ENCODE results near the gene PSENEN. TPM values are rescaled to one million over a fixed set of nuclear protein-coding genes. Genes with fewer than 3 reads are reported as not detected.

Gene PSENEN
- total and polyA plus RNA-seq, 9 of the 15 experiments (the other 6 are each of a cell fraction or from before 2014, with no cell fraction given), result 34.5 to 299 (median 61.1) TPM

GRCh38 chr19:35704218-35704617 lies 41.2 kb upstream of the PSENEN start, which contains the start of gene ZBTB32 (continued):
- TF ChIP-seq CBFA2T3 (IDR thresholded peaks at IDR 0.05) (no peak), USF1 (CRISPR knock-in tag; IDR thresholded peaks at IDR 0.05) (peak; percentile 86), HDAC8 (tag; IDR thresholded peaks at IDR 0.05) (no peak), TAF9B (IDR thresholded peaks at IDR 0.05; ENCODE audit: partially characterized antibody) (no peak), CXXC5 (CRISPR knock-in tag; IDR thresholded peaks at IDR 0.05) (peak; percentile 85), CHD2 (IDR thresholded peaks at IDR 0.05; ENCODE audit: low read depth, low read length) (peak; percentile 49; the same call in 1 of the 2 replicates), DNMT1 (IDR thresholded peaks at IDR 0.05) (no peak), RHOXF2B (CRISPR knock-in tag; conservative IDR thresholded peaks at IDR 0.05) (no peak), PML (IDR thresholded peaks at IDR 0.05; ENCODE audit: low read length) (no peak), ZNF639 (CRISPR knock-in tag; conservative IDR thresholded peaks at IDR 0.05 in 1 of 2, IDR thresholded peaks at IDR 0.05 in 1 of 2) (no peak), KLF1 (tag; IDR thresholded peaks at IDR 0.05) (no peak), MXD1 (CRISPR knock-in tag; IDR thresholded peaks at IDR 0.05; ENCODE audit: borderline replicate concordance, poor library complexity, severe bottlenecking) (no peak), PHB2 (IDR thresholded peaks at IDR 0.05; ENCODE audit: low read depth) (no peak), ARID2 (IDR thresholded peaks at IDR 0.05) (no peak), TCF7 (IDR thresholded peaks at IDR 0.05; ENCODE audit: borderline replicate concordance) (no peak), ZNF766 (CRISPR knock-in tag; conservative IDR thresholded peaks at IDR 0.05) (no peak), CCAR2 (IDR thresholded peaks at IDR 0.05; ENCODE audit: low read depth, low read length) (no peak), ZNF431 (CRISPR knock-in tag; IDR thresholded peaks at IDR 0.05) (peak; percentile 83), ATF6 (CRISPR knock-in tag; IDR thresholded peaks at IDR 0.05) (no peak), KLF6 (CRISPR knock-in tag; IDR thresholded peaks at IDR 0.05; ENCODE audit: borderline replicate concordance) (no peak), GTF2F1 (IDR thresholded peaks at IDR 0.05; ENCODE audit: low read depth, low read length) (no peak)
- TF ChIP-seq, protein P1, sequence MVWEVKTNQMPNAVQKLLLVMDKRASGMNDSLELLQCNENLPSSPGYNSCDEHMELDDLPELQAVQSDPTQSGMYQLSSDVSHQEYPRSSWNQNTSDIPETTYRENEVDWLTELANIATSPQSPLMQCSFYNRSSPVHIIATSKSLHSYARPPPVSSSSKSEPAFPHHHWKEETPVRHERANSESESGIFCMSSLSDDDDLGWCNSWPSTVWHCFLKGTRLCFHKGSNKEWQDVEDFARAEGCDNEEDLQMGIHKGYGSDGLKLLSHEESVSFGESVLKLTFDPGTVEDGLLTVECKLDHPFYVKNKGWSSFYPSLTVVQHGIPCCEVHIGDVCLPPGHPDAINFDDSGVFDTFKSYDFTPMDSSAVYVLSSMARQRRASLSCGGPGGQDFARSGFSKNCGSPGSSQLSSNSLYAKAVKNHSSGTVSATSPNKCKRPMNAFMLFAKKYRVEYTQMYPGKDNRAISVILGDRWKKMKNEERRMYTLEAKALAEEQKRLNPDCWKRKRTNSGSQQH (CRISPR knock-in tag; IDR thresholded peaks at IDR 0.05), result no peak
